ENCODE data around the gene OARD1.
"Not testable (repeated sequence)": the region's sequence is repeated elsewhere in the genome, so short reads cannot be mapped to it uniquely, and the experiment has no call there.

The OARD1 gene

GRCh38 chr6:41071923-41072835 lies at the start of gene OARD1:
Gene OARD1, minus strand, starts transcription at chr6:41072356. Its CDS starts 722 bp downstream, at chr6:41071634.
- DNase-seq (ENCODE audit: low read depth in 4 of 4, low spot score in 1 of 4): peak; percentile 99 to 100 (median 99)

DNA sequence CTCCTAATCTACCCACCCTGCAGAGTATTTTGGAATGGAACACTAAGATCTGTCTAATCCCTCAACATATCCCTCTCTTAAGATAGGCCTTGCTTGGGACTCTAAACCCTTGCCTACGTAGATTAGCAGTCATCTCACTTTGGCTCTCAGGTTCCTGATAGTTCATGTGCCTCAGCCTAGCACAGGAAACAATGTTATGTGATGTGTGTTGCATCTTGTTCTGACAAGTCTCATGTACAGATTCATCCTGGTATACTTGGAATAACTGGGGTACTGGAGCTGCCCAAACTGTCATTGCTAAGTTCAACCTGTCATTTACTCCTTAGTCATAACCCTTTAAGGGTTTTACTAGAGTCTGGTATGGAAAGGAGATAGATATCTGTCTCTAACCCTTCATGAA lies 47.9 kb upstream of the OARD1 start:
- DNase-seq (ENCODE audit: low read depth in 4 of 4, low spot score in 1 of 4): no peak

GRCh38 chr6:41119508-41119907 lies 47.4 kb upstream of the OARD1 start:
- no peak for DNase-seq (ENCODE audit: low read depth in 4 of 4, low spot score in 1 of 4)

- DNase-seq (ENCODE audit: low read depth in 4 of 4, low spot score in 1 of 4): not testable (repeated sequence)
Measured at GRCh38 chr6:41115027-41115426, 42.9 kb upstream of the OARD1 start.

GRCh38 chr6:41111017-41111416 lies 38.9 kb upstream of the OARD1 start:
- DNase-seq (ENCODE audit: low read depth in 4 of 4, low spot score in 1 of 4): no peak

DNA sequence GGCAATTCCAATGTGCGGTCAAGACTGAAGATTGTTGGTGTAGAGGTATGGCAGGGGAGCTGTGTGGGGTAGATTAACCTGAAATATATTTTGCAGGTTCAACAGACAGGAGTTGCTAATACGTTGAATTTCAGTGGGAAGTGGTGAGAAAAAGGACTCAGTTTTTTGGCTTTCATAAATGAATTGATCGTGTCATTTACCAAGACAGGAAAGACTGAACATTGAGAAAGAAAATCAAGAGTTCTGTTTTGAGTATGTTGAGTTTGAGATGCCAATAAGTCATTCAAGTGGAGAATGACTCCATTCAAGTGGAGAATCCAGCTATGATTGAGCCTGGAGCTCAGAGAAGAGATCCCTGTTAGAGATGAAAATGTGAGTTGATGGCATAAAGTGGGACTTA lies 31.7 kb upstream of the OARD1 start:
- DNase-seq (ENCODE audit: low read depth in 4 of 4, low spot score in 1 of 4): no peak

- DNase-seq (ENCODE audit: low read depth in 4 of 4, low spot score in 1 of 4): no peak
Measured at GRCh38 chr6:41100871-41101287, 28.7 kb upstream of the OARD1 start.

- no peak for DNase-seq (ENCODE audit: low read depth in 4 of 4, low spot score in 1 of 4)
Measured at GRCh38 chr6:41098366-41098765, 26.2 kb upstream of the OARD1 start.

- no peak for DNase-seq (ENCODE audit: low read depth in 4 of 4, low spot score in 1 of 4)
Measured at GRCh38 chr6:41097467-41098090, 25.4 kb upstream of the OARD1 start.

DNA sequence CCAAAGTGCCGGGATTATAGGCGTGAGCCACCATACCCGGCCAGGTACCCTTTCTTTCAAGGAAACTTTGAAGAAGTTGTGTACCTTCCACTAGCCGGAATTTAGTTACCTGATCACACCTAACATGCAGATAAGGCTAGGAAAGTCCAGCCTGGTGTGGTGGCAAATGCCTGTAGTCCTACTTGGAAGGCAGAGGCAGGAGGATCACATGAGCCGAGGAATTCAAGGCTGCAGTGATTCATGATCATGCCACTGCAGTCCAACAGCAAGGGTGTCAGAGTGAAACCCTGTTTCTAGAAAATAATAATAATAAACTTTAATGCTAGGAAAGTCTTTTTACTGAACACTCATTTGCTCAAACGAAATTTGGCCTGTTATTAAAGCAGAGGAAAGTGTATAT lies 21.6 kb upstream of the OARD1 start:
- no peak for DNase-seq (ENCODE audit: low read depth in 4 of 4, low spot score in 1 of 4)

GRCh38 chr6:41092421-41093140 lies 20.4 kb upstream of the OARD1 start:
- DNase-seq (ENCODE audit: low read depth in 4 of 4, low spot score in 1 of 4): no peak

DNA sequence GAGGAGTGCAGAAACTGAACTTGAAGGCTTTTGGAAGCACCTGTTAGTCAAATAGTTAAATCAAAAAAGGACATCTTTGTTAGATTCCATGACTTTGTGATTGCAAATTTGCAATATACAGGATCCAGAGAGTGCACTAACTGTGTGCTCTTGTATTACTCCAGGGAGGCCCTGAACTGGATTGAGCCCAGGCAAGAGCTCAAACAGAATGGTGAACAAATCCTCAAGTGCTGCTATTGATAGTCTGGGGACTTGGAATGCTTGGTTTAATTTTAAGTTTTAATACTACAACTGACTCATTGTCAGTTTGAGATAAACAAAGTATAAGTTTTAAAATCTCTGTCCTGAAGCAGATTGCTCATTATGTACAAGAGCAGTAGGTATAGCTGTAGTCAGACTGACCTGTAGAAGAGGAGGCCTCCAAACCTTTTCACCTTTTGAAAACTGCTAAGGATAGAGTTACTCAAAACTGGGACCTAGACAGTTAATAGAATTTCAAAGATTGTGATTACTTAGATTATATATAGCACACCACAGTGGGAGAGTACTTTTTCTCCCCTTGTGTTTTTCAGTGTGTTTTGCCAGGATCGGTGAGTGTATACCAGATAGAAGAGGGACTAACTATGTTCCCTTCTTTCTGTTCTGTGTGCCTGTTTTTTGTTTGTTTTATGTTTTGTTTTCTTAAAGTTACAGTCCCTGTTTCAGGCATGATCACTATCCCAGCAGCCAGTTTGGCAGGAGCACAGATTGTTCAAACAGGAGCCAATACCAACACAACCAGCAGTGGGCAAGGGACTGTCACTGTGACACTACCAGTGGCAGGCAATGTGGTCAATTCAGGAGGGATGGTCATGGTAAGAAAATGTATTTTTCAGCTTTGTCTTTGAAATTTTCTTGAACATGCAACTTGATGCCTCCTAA lies 18.9 kb upstream of the OARD1 start:
- DNase-seq (ENCODE audit: low read depth in 4 of 4, low spot score in 1 of 4): no peak

- no peak for DNase-seq (ENCODE audit: low read depth in 4 of 4, low spot score in 1 of 4)
Measured at GRCh38 chr6:41088451-41088850, 16.3 kb upstream of the OARD1 start.

DNA sequence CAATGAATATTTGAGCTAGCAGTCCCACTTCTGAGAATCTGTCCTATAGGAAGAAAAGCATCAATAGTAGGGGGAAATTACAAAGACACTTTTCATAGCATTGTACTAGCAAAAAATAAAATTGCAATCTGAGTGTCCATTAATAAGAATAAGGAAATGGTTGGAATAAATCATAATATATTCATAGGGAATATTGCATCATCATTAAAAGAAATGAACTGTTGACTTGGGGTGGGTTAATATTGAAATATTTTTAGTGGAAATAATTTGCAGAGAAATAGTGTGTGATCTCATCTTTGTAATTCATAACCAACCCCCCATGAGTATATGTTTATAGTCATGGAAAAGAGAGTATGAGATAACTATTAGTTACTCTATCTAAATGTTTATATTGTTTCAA lies 13.0 kb upstream of the OARD1 start:
- no peak for DNase-seq (ENCODE audit: low read depth in 4 of 4, low spot score in 1 of 4)

DNA sequence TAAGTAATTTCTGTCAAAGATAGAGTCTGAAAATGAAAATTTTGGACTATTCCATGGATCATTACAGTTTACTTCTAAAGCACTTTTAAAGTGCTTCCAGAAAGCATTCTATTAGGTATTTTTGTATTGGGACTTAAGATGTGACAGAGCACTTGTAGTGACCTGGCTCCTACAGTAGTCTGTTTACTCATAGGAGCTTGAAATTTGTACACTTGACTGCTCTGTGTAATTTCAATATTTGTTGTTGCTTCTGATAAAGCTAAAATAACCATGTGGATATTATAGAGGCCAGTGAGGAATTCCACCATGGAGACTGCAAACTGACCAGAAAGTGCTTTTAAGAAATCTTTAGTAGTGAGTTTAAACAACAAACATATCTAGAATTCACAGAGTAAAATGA lies 10.9 kb upstream of the OARD1 start:
- no peak for DNase-seq (ENCODE audit: low read depth in 4 of 4, low spot score in 1 of 4)

DNA sequence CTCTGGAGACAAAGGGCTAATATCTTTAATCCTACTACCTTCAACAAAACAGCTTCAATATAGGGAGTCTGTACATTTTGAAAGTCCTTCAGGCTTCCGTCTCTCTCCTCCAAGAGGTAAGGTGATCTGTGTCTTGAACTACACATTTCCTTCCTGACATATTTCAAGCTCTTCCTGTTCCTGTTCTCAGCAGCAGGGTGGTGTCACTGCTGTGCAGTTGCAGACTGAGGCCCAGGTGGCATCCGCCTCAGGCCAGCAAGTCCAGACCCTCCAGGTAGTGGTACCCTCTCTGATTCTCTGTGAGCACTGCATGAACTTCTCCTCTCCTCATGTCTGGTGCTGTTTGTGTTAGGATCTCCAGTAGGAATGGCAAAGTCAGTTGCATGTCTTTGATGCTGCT lies 8.5 kb upstream of the OARD1 start:
- DNase-seq (ENCODE audit: low read depth in 4 of 4, low spot score in 1 of 4): no peak

DNA sequence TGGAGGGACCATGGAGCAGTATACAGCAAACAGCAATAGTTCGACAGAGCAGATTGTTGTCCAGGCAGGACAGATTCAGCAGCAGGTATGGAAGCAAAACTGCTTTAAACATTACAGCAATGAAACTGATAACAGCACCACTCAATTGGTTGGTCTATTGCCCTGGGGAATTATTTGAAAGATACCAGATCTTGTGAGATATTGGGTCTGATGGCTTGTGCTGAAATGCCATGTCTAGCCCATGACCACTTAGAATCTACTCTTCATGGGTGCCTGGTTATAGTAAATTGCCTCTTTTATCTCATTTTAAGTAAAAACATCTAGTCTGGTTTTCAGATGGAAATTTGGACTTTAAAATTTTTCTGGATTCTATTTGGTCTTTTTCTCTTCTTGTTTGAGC lies 6.9 kb upstream of the OARD1 start:
- DNase-seq (ENCODE audit: low read depth in 4 of 4, low spot score in 1 of 4): no peak

GRCh38 chr6:41078101-41078500 lies 5.9 kb upstream of the OARD1 start:
- DNase-seq (ENCODE audit: low read depth in 4 of 4, low spot score in 1 of 4): no peak

- no peak for DNase-seq (ENCODE audit: low read depth in 4 of 4, low spot score in 1 of 4)
Measured at GRCh38 chr6:41077536-41077935, 5.4 kb upstream of the OARD1 start.

DNA sequence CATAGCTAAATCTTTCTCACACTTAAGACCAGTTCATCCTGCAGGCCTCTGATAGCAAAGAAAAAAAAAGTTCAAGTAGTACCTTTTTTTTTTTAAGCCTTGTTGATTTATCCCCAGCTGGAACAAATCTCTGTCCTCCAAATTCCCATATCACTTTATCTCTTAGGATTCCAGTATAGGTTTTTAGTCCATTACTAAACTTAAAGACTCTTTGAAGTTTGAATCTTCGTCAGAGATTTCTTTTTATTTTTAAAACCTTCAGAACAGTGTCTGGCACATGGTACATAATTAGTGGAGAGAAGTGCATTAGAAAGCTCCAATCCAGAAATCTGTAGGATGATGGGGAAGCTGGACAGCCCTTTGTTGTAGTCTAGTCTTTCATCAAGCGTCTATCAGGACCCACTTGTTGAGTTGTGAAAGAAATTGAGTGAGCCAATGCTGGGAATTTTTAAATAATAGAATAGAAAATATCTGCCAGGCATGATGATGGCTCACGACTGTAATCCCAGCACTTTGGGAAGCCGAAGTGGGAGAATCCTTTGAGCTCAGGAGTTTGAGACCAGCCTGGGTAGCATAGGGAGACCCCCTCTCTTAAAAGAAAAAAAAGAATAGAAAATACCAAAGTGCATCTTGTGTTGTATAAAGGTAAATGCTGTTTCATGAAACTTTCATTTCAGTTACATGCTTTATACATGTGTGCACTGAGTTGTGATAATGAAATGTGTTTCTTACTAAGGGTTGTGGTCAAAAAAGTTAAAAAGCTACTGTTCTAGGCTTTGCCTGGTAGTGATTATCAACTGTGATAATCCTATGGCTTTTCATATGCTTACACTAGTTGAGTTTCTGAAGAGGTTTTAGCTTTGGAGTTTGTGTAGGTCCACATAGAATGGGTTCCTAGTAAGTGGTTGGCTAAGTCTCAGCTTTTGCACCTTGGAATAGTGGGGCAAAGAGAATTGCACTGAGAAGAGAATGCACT lies 3.8 kb upstream of the OARD1 start:
- DNase-seq (ENCODE audit: low read depth in 4 of 4, low spot score in 1 of 4): no peak

Data from stimulated activated CD4-positive, alpha-beta T cell treated with anti-CD3 and anti-CD28 coated beads, Interleukin-1b, Interleukin-23, amount 100 ng/mL, for 24 hours (primary cell).